ENCODE results near the gene CDH13.

The CDH13 gene

GRCh38 chr16:82684256-82684655, 57.5 kb downstream of the CDH13 start:
- no peaks in the 10 kb centered on the region for H3K9me2 ChIP-seq (replicated peaks; ENCODE audit: control insufficient read depth, low read length)
- TF ChIP-seq EZH2phosphoT487 (IDR thresholded peaks at IDR 0.05; ENCODE audit: borderline replicate concordance, low read length) (no peak), CTCF (IDR thresholded peaks at IDR 0.05; ENCODE audit: low read depth, low read length, poor library complexity, severe bottlenecking) (no peak)

GRCh38 chr16:82685526-82685925, 58.8 kb downstream of the CDH13 start:
- Histone ChIP-seq H4K20me1 (ENCODE audit: control insufficient read depth, insufficient read depth, low read depth, low read length) (no peaks in the 10 kb centered on the region), H3K4me3 (ENCODE audit: low read length) (no peak overlapping the region), H3K36me3 (ENCODE audit: control insufficient read depth, low read length) (no peaks in the 10 kb centered on the region), H3K27me3 (ENCODE audit: control insufficient read depth, low read length) (no peaks in the 10 kb centered on the region), H3K9me3 (ENCODE audit: control insufficient read depth, insufficient read depth, low read length) (no peaks in the 10 kb centered on the region), H3K79me2 (ENCODE audit: control insufficient read depth, low read length) (no peaks in the 10 kb centered on the region), H3K4me1 (ENCODE audit: control insufficient read depth, low read length) (no peaks in the 10 kb centered on the region), H3F3A (ENCODE audit: control insufficient read depth, insufficient read depth) (no peaks in the 10 kb centered on the region), H3K27ac (ENCODE audit: low read depth, low read length) (no peak overlapping the region), H3K9me2 (replicated peaks; ENCODE audit: control insufficient read depth, low read length) (no peaks in the 10 kb centered on the region), H3K4me2 (ENCODE audit: low read length) (no peak overlapping the region)
- no peak for TF ChIP-seq CTCF (IDR thresholded peaks at IDR 0.05; ENCODE audit: low read depth, low read length, poor library complexity, severe bottlenecking)
- no peak for TF ChIP-seq EZH2phosphoT487 (IDR thresholded peaks at IDR 0.05; ENCODE audit: borderline replicate concordance, low read length)

More at GRCh38 chr16:82684256-82684655, 57.5 kb downstream of the CDH13 start:
- Histone ChIP-seq H3K27ac (ENCODE audit: low read depth, low read length) (no peak overlapping the region), H3K36me3 (ENCODE audit: control insufficient read depth, low read length) (no peaks in the 10 kb centered on the region), H3K4me3 (ENCODE audit: low read length) (no peak overlapping the region), H3K4me2 (ENCODE audit: low read length) (no peak overlapping the region), H4K20me1 (ENCODE audit: control insufficient read depth, insufficient read depth, low read depth, low read length) (no peaks in the 10 kb centered on the region), H3K4me1 (ENCODE audit: control insufficient read depth, low read length) (no peaks in the 10 kb centered on the region), H3K79me2 (ENCODE audit: control insufficient read depth, low read length) (no peaks in the 10 kb centered on the region), H3F3A (ENCODE audit: control insufficient read depth, insufficient read depth) (no peaks in the 10 kb centered on the region), H3K27me3 (ENCODE audit: control insufficient read depth, low read length) (no peaks in the 10 kb centered on the region), H3K9me3 (ENCODE audit: control insufficient read depth, insufficient read depth, low read length) (no peaks in the 10 kb centered on the region)

- H3K4me1 ChIP-seq (ENCODE audit: control insufficient read depth, low read length): no peaks in the 10 kb centered on the region
- no peaks in the 10 kb centered on the region for H3K9me2 ChIP-seq (replicated peaks; ENCODE audit: control insufficient read depth, low read length)
- no peaks in the 10 kb centered on the region for H4K20me1 ChIP-seq (ENCODE audit: control insufficient read depth, insufficient read depth, low read depth, low read length)
- H3K27me3 ChIP-seq (ENCODE audit: control insufficient read depth, low read length): no peaks in the 10 kb centered on the region
- TF ChIP-seq CTCF (IDR thresholded peaks at IDR 0.05; ENCODE audit: low read depth, low read length, poor library complexity, severe bottlenecking): no peak
- TF ChIP-seq EZH2phosphoT487 (IDR thresholded peaks at IDR 0.05; ENCODE audit: borderline replicate concordance, low read length): no peak
- no peaks in the 10 kb centered on the region for H3K9me3 ChIP-seq (ENCODE audit: control insufficient read depth, insufficient read depth, low read length)
- no peaks in the 10 kb centered on the region for H3K36me3 ChIP-seq (ENCODE audit: control insufficient read depth, low read length)
- H3K79me2 ChIP-seq (ENCODE audit: control insufficient read depth, low read length): no peaks in the 10 kb centered on the region
- no peak overlapping the region for H3K4me3 ChIP-seq (ENCODE audit: low read length)
- no peaks in the 10 kb centered on the region for H3F3A ChIP-seq (ENCODE audit: control insufficient read depth, insufficient read depth)
- H3K4me2 ChIP-seq (ENCODE audit: low read length): no peak overlapping the region
- H3K27ac ChIP-seq (ENCODE audit: low read depth, low read length): no peak overlapping the region
These were observed 67.6 kb downstream of the CDH13 start for GRCh38 chr16:82694239-82694874.

All from DOHH2 (cell line).